ENCODE data around the gene ETFDH. TPM values are rescaled to one million over a fixed set of nuclear protein-coding genes. Genes with fewer than 3 reads are reported as not detected.
"Not testable (repeated sequence)": the region's sequence is repeated elsewhere in the genome, so short reads cannot be mapped to it uniquely, and the experiment has no call there.

The ETFDH gene
- total RNA-seq, 1 donor from 2014 or later: 12.3 TPM

- DNase-seq (ENCODE audit: low read depth in 2 of 2): no peak
Observed at GRCh38 chr4:158678767-158679166, 6.7 kb downstream of the ETFDH start.

GRCh38 chr4:158681629-158682028, 9.5 kb downstream of the ETFDH start:
- DNase-seq (ENCODE audit: low read depth in 2 of 2): no peak

- no peak for DNase-seq (ENCODE audit: low read depth in 2 of 2)
Observed at GRCh38 chr4:158682066-158682465, 10.0 kb downstream of the ETFDH start.

GRCh38 chr4:158688813-158689212, 16.7 kb downstream of the ETFDH start:
- DNase-seq (ENCODE audit: low read depth in 2 of 2): no peak

GRCh38 chr4:158704274-158704673, 32.2 kb downstream of the ETFDH start:
- DNase-seq (ENCODE audit: low read depth in 2 of 2): no peak

- peak in 1 of 2 donors; percentile 26 for DNase-seq (ENCODE audit: low read depth in 2 of 2)
Observed at GRCh38 chr4:158710814-158711213, 38.7 kb downstream of the ETFDH start.

GRCh38 chr4:158712622-158713021, 40.5 kb downstream of the ETFDH start:
- not testable (repeated sequence) for DNase-seq (ENCODE audit: low read depth in 2 of 2)

- no peak for DNase-seq (ENCODE audit: low read depth in 2 of 2)
Observed at GRCh38 chr4:158714937-158715336, 42.8 kb downstream of the ETFDH start.

GRCh38 chr4:158715802-158716201, 43.7 kb downstream of the ETFDH start:
- DNase-seq (ENCODE audit: low read depth in 2 of 2): no peak

- DNase-seq (ENCODE audit: low read depth in 2 of 2): no peak
Observed at GRCh38 chr4:158721680-158722079, 49.6 kb downstream of the ETFDH start.

GRCh38 chr4:158722291-158722916, 50.3 kb downstream of the ETFDH start:
- peak; percentile 20 to 36 for DNase-seq (ENCODE audit: low read depth in 2 of 2)

GRCh38 chr4:158722917-158723793, 51.1 kb downstream of the ETFDH start, which contains the start of gene PPID:
PPID (minus strand) TSS chr4:158723396; CDS start chr4:158723288, 108 bp downstream.
- peak; percentile 27 to 76 for DNase-seq (ENCODE audit: low read depth in 2 of 2)

- no peak for DNase-seq (ENCODE audit: low read depth in 2 of 2)
Observed at GRCh38 chr4:158724637-158725036, 52.5 kb downstream of the ETFDH start.

GRCh38 chr4:158726633-158727032, 54.5 kb downstream of the ETFDH start:
- no peak for DNase-seq (ENCODE audit: low read depth in 2 of 2)

GRCh38 chr4:158728236-158728635, 56.1 kb downstream of the ETFDH start:
- no peak for DNase-seq (ENCODE audit: low read depth in 2 of 2)

GRCh38 chr4:158729716-158730559, 57.8 kb downstream of the ETFDH start:
- peak; percentile 66 to 80 for DNase-seq (ENCODE audit: low read depth in 2 of 2)

- no peak for DNase-seq (ENCODE audit: low read depth in 2 of 2)
Observed at GRCh38 chr4:158738866-158739265, 66.8 kb downstream of the ETFDH start.

- DNase-seq (ENCODE audit: low read depth in 2 of 2): no peak
Observed at GRCh38 chr4:158739600-158739999, 67.5 kb downstream of the ETFDH start.

- DNase-seq (ENCODE audit: low read depth in 2 of 2): no peak
Observed at GRCh38 chr4:158741326-158742021, 69.4 kb downstream of the ETFDH start.

GRCh38 chr4:158746537-158746936, 74.4 kb downstream of the ETFDH start:
- not testable (repeated sequence) for DNase-seq (ENCODE audit: low read depth in 2 of 2)

- no peak for DNase-seq (ENCODE audit: low read depth in 2 of 2)
Observed at GRCh38 chr4:158750379-158750778, 78.3 kb downstream of the ETFDH start.

All from dermis microvascular lymphatic vessel endothelial cell (primary cell).